Chondrocyte (in vitro differentiated cells): Measurements from ENCODE around the gene ANAPC2. TPM values are rescaled to one million over a fixed set of nuclear protein-coding genes. Genes with fewer than 3 reads are reported as not detected.

Experiments used
- DNase-seq: peaks from one replicate; pipeline ENCODE4 v3.0.0; 2021; ENCODE audit warnings: mixed read lengths, low spot score
- H3K27ac Mint-ChIP-seq: one replicate; pipeline ENCODE4 v1.8.0; 2021; ENCODE audit warnings: mild to moderate bottlenecking, moderate library complexity, mixed read lengths; ENCODE audit not compliant: unreplicated experiment
- H3K27me3 Mint-ChIP-seq: 2 replicates; pipeline ENCODE4 v1.8.0; 2021; ENCODE audit warnings: low read depth, mixed read lengths
- H3K36me3 Mint-ChIP-seq: 2 replicates; pipeline ENCODE4 v1.8.0; 2021; ENCODE audit warnings: low read depth, mixed read lengths
- H3K4me1 Mint-ChIP-seq: 2 replicates; pipeline ENCODE4 v1.8.0; 2021; ENCODE audit warnings: low read depth, mild to moderate bottlenecking, mixed read lengths
- H3K4me3 Mint-ChIP-seq: one replicate; pipeline ENCODE4 v1.8.0; 2021; ENCODE audit warnings: mild to moderate bottlenecking, moderate library complexity, mixed read lengths; ENCODE audit not compliant: unreplicated experiment
- H3K9me3 Mint-ChIP-seq: 2 replicates; pipeline ENCODE4 v1.8.0; 2021; ENCODE audit warnings: low read depth, mixed read lengths
- CTCF ChIP-seq: fragments of 200-600 bp; sonication (generic); IDR thresholded peaks from 2 replicates; pipeline ENCODE4 v1.5.0; 2021; ENCODE audit warnings: antibody characterized with exemption, mild to moderate bottlenecking, moderate library complexity
- total RNA-seq: library from RNA; stranded (reverse); gene quantifications from 3 replicates; pipeline ENCODE4 v1.2.1, GENCODE V29; 2021

Gene ANAPC2
- total RNA-seq, 1 donor from 2014 or later = 41.0 TPM

GRCh38 chr9:137134191-137134590 lies 54.2 kb downstream of the ANAPC2 start:
- TF ChIP-seq CTCF = no peak
- Mint-ChIP-seq H3K27ac (no peak overlapping the region), H3K9me3 (no peaks in the 10 kb centered on the region), H3K36me3 (no peaks in the 10 kb centered on the region), H3K27me3 (peaks cover 14% of the 10 kb centered on the region), H3K4me1 (peaks cover 2% of the 10 kb centered on the region), H3K4me3 (no peak overlapping the region)
- DNase-seq = no peak

GRCh38 chr9:137130176-137130755 lies 58.1 kb downstream of the ANAPC2 start:
- no peaks in the 10 kb centered on the region for H3K36me3 Mint-ChIP-seq
- no peaks in the 10 kb centered on the region for H3K9me3 Mint-ChIP-seq
- H3K27me3 Mint-ChIP-seq = peaks cover 2% of the 10 kb centered on the region
- H3K4me1 Mint-ChIP-seq = peaks cover 26% of the 10 kb centered on the region
- TF ChIP-seq CTCF = no peak
- peak overlapping the region; percentile 12 for H3K27ac Mint-ChIP-seq
- peak overlapping the region; percentile 71 for H3K4me3 Mint-ChIP-seq
- peak; percentile 82 for DNase-seq

GRCh38 chr9:137129456-137130175 lies 58.7 kb downstream of the ANAPC2 start:
- Mint-ChIP-seq H3K9me3 (no peaks in the 10 kb centered on the region), H3K27ac (peak overlapping the region; percentile 45), H3K27me3 (peaks cover 2% of the 10 kb centered on the region), H3K36me3 (no peaks in the 10 kb centered on the region), H3K4me3 (peak overlapping the region; percentile 75), H3K4me1 (peaks cover 26% of the 10 kb centered on the region)
- no peak for TF ChIP-seq CTCF
- DNase-seq = peak; percentile 96

GRCh38 chr9:137128862-137129455 lies 59.4 kb downstream of the ANAPC2 start:
- H3K4me1 Mint-ChIP-seq = peaks cover 26% of the 10 kb centered on the region
- H3K36me3 Mint-ChIP-seq = no peaks in the 10 kb centered on the region
- no peaks in the 10 kb centered on the region for H3K9me3 Mint-ChIP-seq
- DNase-seq = peak; percentile 64
- H3K4me3 Mint-ChIP-seq = peak overlapping the region; percentile 75
- H3K27ac Mint-ChIP-seq = peak overlapping the region; percentile 80
- H3K27me3 Mint-ChIP-seq = peaks cover 2% of the 10 kb centered on the region
- no peak for TF ChIP-seq CTCF

- peak overlapping the region; percentile 80 for H3K27ac Mint-ChIP-seq
Observed at GRCh38 chr9:137128158-137128861, 60.0 kb downstream of the ANAPC2 start.

More at GRCh38 chr9:137128158-137128861, 60.0 kb downstream of the ANAPC2 start:
- DNase-seq = no peak
- H3K36me3 Mint-ChIP-seq = no peaks in the 10 kb centered on the region
- H3K27me3 Mint-ChIP-seq = peaks cover 2% of the 10 kb centered on the region
- H3K9me3 Mint-ChIP-seq = no peaks in the 10 kb centered on the region
- peak overlapping the region; percentile 75 for H3K4me3 Mint-ChIP-seq
- TF ChIP-seq CTCF = no peak
- peaks cover 26% of the 10 kb centered on the region for H3K4me1 Mint-ChIP-seq
